Stomach (tissue), 9 donors: ENCODE data around the gene WDR5. TPM values are rescaled to one million over a fixed set of nuclear protein-coding genes. Genes with fewer than 3 reads are reported as not detected.
A peak's percentile ranks its signal among the peaks of the same experiment; 100 is the strongest.

Source experiments
- DNase-seq, 2 donors: peaks; one replicate each; pipeline versions ENCODE4 v3.0.0 to v3.0.0-alpha.2; 2013 to 2019
- H3K27ac ChIP-seq, 5 donors: fragments of 200-600 bp in 4 of 5; sonication (generic) in 4 of 5; one replicate each; pipeline ENCODE4 v1.5.1; 2013 to 2019; ENCODE audit warnings: mild to moderate bottlenecking in 1 of 5, moderate library complexity in 1 of 5
- H3K27me3 ChIP-seq, 3 donors: fragments of 200-600 bp; sonication (generic); one replicate each; pipeline ENCODE4 v1.5.1; 2017 to 2019; ENCODE audit warnings: mixed run types in 1 of 3
- H3K36me3 ChIP-seq, 4 donors: fragments of 200-600 bp; sonication (generic); 1 replicate in 3 of 4; 2 replicates in 1 of 4; pipeline ENCODE4 v1.5.1; 2016 to 2019
- H3K4me1 ChIP-seq, 4 donors: fragments of 200-600 bp; sonication (generic); one replicate each; pipeline ENCODE4 v1.5.1; 2016 to 2019
- H3K4me3 ChIP-seq, 4 donors: fragments of 200-600 bp; sonication (generic) in 3 of 4; one replicate each; pipeline ENCODE4 v1.5.1; 2016 to 2019; ENCODE audit warnings: mild to moderate bottlenecking in 1 of 4
- H3K9me3 ChIP-seq, 4 donors: fragments of 200-600 bp; sonication (generic); one replicate each; pipeline ENCODE4 v1.5.1; 2016 to 2019
- CTCF ChIP-seq, 7 experiments: fragments of 450-650 bp in 4 of 7; fragments of 200-600 bp in 3 of 7; sonication (generic) in 3 of 7; IDR thresholded peaks; one replicate each; pipeline ENCODE4 v1.5.1; 2016 to 2019; ENCODE audit warnings: antibody characterized with exemption in 7 of 7, control low read depth in 2 of 7, mild to moderate bottlenecking in 1 of 7
- EP300 ChIP-seq: sonication (generic); formaldehyde crosslinking; IDR thresholded peaks from one replicate; pipeline ENCODE4 v1.6.1; 2017; ENCODE audit warnings: antibody characterized with exemption
- POLR2A ChIP-seq, 4 donors: fragments of 450-650 bp; IDR thresholded peaks; one replicate each; pipeline ENCODE4 v1.6.1; 2016; ENCODE audit warnings: antibody characterized with exemption in 4 of 4, control low read depth in 2 of 4, mild to moderate bottlenecking in 1 of 4, moderate library complexity in 1 of 4
- POLR2AphosphoS5 ChIP-seq, 3 donors: sonication (generic); formaldehyde crosslinking; IDR thresholded peaks; one replicate each; pipeline ENCODE4 v1.6.1; 2016; ENCODE audit warnings: antibody characterized with exemption in 3 of 3
- WGBS, 5 donors: extraction: QIAGEN DNeasy Blood & Tissue Kit in 3 of 5; methylation state at CpG; one replicate each; pipeline versions ENCODE4 v1.1.5 to v1.1.7; 2013 to 2018; 5-methylcytosine and 5-hydroxymethylcytosine counted together
- intact Hi-C: fragments of 100-400 bp; cut with DNase I; formaldehyde crosslinking; loops from one replicate; pipeline ENCODE4 v1.15.1; 2023; ENCODE audit warnings: low total_unique reads
- polyA plus RNA-seq, 3 donors: library from polyadenylated mRNA; stranded (reverse); fragments of 200-250 nt; gene quantifications; one replicate each; pipeline ENCODE4 v1.2.3, GENCODE V29; 2013
- total RNA-seq, 5 donors: library from RNA; depleted of rRNA; stranded (reverse); fragments of >200 nt; gene quantifications; one replicate each; pipeline versions ENCODE4 v1.1.0 to v1.2.3, GENCODE V29; 2014 to 2016
- donor health status: healthy with polysubstance abuse.
- donor health status: Bipolar disorder and iron deficiency.
- donor health status: healthy.

WDR5 gene
- total and polyA plus RNA-seq, 8 donors, result 2.3 to 22.3 (median 14.1) TPM

GRCh38 chr9:134167530-134167931 is 31.6 kb downstream of the WDR5 start:
- Histone ChIP-seq H3K4me1 (peaks cover 0 to 17% (median 14%) of the 10 kb centered on the region in 4 donors), H3K27ac (no peak overlapping the region), H3K36me3 (no peaks in the 10 kb centered on the region), H3K4me3 (no peak overlapping the region), H3K9me3 (peaks cover 0 to 4% (median 0%) of the 10 kb centered on the region in 4 donors), H3K27me3 (no peaks in the 10 kb centered on the region)
- 60 to 84% (median 79%) methylated on average over 4 of the region's 4 CpGs for WGBS, 5 donors
- TF ChIP-seq EP300, result no peak
- no peak for TF ChIP-seq POLR2A (IDR thresholded peaks at IDR 0.05)
- no peak for TF ChIP-seq POLR2AphosphoS5 (IDR thresholded peaks at IDR 0.05)
- TF ChIP-seq CTCF (IDR thresholded peaks at IDR 0.05), result no peak
- intact Hi-C loops, result no loop called here
- DNase-seq, result no peak

- no peak for DNase-seq
- peaks cover 0 to 4% (median 0%) of the 10 kb centered on the region in 4 donors for H3K9me3 ChIP-seq
- H3K4me1 ChIP-seq, result peaks cover 0 to 11% (median 2%) of the 10 kb centered on the region in 4 donors
- intact Hi-C loops, result no loop called here
- H3K36me3 ChIP-seq, result no peaks in the 10 kb centered on the region
- TF ChIP-seq POLR2AphosphoS5 (IDR thresholded peaks at IDR 0.05), result no peak
- no peak for TF ChIP-seq CTCF (IDR thresholded peaks at IDR 0.05)
- no peak for TF ChIP-seq EP300
- no peak for TF ChIP-seq POLR2A (IDR thresholded peaks at IDR 0.05)
- H3K27ac ChIP-seq, result peak overlapping the region in 1 of 5 donors; percentile 14
- peaks cover 0 to 9% (median 0%) of the 10 kb centered on the region in 3 donors for H3K27me3 ChIP-seq
- 35 to 67% (median 58%) methylated on average over 11 of the region's 11 CpGs for WGBS, 5 donors
- H3K4me3 ChIP-seq, result no peak overlapping the region
Observed at GRCh38 chr9:134168757-134169550, 33.1 kb downstream of the WDR5 start.

GRCh38 chr9:134169724-134170401 is 34.0 kb downstream of the WDR5 start:
- H3K4me1 ChIP-seq, result peaks cover 0 to 12% (median 10%) of the 10 kb centered on the region in 4 donors
- no peak for DNase-seq
- H3K27me3 ChIP-seq, result peaks cover 0 to 18% (median 0%) of the 10 kb centered on the region in 3 donors
- no peaks in the 10 kb centered on the region for H3K36me3 ChIP-seq
- WGBS, 5 donors, result 68 to 80% (median 77%) methylated on average over 17 to 24 of the region's 24 CpGs
- TF ChIP-seq POLR2AphosphoS5 (IDR thresholded peaks at IDR 0.05) (no peak), CTCF (IDR thresholded peaks at IDR 0.05) (no peak), EP300 (no peak), POLR2A (IDR thresholded peaks at IDR 0.05) (no peak)
- intact Hi-C loops, result loop anchor here (2.0 to 10.0 kb wide), 2 partner anchors 165 to 273 kb away; no protein-coding TSS in a partner anchor
- peaks cover 0 to 4% (median 0%) of the 10 kb centered on the region in 4 donors for H3K9me3 ChIP-seq
- peak overlapping the region in 1 of 5 donors; percentile 14 for H3K27ac ChIP-seq
- no peak overlapping the region for H3K4me3 ChIP-seq

- TF ChIP-seq CTCF (IDR thresholded peaks at IDR 0.05), result no peak
- no peak for TF ChIP-seq EP300
- no peak for TF ChIP-seq POLR2AphosphoS5 (IDR thresholded peaks at IDR 0.05)
- TF ChIP-seq POLR2A (IDR thresholded peaks at IDR 0.05), result no peak
- Histone ChIP-seq H3K27ac (peak overlapping the region in 2 of 5 donors; percentile 51 to 71), H3K4me3 (no peak overlapping the region), H3K4me1 (peaks cover 6 to 20% (median 16%) of the 10 kb centered on the region in 4 donors), H3K27me3 (peaks cover 0 to 27% (median 6%) of the 10 kb centered on the region in 3 donors), H3K36me3 (no peaks in the 10 kb centered on the region), H3K9me3 (peaks cover 0 to 4% (median 0%) of the 10 kb centered on the region in 4 donors)
- intact Hi-C loops, result loop anchor here (2.0 to 10.0 kb wide), 2 partner anchors 164 to 272 kb away; no protein-coding TSS in a partner anchor
- DNase-seq, result no peak
- WGBS, 5 donors, result 24 to 31% (median 29%) methylated on average over 11 to 17 of the region's 17 CpGs
Observed at GRCh38 chr9:134170532-134171315, 34.8 kb downstream of the WDR5 start.
